Measurements from ENCODE around the gene FLCN. TPM values are rescaled to one million over a fixed set of nuclear protein-coding genes. Genes with fewer than 3 reads are reported as not detected.

Gene FLCN
- total and polyA plus RNA-seq, 2 of the 13 experiments (the other 11 are each of a cell fraction or from before 2014, with no cell fraction given) = 16.6 to 24.9 TPM

DNA sequence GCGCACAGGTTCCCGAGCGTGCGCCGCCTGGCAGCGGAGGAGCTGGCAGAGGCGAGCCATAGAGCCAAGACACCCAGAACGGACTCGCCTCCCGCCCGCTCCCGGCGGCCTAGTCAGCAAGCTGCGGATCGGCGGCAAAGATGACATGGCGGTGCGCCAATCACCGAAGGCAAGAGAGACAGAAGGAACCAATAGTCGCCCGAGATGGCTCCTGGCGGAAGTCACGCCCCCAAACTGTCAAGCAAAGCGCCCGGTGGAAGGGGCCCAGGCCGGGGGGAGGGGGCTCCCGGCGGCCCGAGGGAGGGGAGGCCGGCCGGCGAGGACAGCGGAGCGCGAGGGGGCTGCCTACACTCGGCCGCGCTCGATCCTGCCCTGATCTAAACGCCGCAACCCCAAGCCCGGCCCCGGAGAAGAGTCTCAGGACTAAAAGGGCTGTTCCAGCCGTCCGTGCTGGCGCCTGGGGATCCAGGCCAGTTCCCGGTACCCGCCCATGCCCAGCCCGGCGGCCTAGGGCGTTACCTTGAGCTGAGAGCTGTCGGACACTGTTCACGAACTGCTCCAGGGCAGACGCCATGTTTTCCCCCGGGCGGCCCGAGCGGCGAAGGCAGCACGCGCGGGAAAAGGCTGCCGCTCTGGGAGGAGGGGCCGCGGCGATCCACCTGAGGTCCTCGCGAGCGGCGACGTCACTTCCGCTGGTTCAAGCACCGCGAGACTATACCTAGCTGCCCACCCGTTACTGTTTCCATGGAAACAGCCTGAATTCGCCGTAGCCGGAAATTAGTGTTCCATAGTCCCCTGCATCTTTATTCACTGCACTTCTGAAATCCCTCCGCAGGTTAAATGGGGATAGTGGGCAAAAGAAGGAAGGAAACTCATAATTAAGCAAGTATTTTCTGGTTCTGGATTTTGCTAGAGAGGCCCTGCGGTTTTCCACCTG is 43.9 kb upstream of the FLCN start, which contains the start of gene COPS3 (continued):
- TF ChIP-seq, protein P1, sequence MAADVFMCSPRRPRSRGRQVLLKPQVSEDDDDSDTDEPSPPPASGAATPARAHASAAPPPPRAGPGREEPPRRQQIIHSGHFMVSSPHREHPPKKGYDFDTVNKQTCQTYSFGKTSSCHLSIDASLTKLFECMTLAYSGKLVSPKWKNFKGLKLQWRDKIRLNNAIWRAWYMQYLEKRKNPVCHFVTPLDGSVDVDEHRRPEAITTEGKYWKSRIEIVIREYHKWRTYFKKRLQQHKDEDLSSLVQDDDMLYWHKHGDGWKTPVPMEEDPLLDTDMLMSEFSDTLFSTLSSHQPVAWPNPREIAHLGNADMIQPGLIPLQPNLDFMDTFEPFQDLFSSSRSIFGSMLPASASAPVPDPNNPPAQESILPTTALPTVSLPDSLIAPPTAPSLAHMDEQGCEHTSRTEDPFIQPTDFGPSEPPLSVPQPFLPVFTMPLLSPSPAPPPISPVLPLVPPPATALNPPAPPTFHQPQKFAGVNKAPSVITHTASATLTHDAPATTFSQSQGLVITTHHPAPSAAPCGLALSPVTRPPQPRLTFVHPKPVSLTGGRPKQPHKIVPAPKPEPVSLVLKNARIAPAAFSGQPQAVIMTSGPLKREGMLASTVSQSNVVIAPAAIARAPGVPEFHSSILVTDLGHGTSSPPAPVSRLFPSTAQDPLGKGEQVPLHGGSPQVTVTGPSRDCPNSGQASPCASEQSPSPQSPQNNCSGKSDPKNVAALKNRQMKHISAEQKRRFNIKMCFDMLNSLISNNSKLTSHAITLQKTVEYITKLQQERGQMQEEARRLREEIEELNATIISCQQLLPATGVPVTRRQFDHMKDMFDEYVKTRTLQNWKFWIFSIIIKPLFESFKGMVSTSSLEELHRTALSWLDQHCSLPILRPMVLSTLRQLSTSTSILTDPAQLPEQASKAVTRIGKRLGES (CRISPR knock-in tag; IDR thresholded peaks at IDR 0.05; ENCODE audit: borderline replicate concordance) = 0 out of 2 replicates have a peak, but pooled peaks have one; percentile 53
- TF ChIP-seq POLR2AphosphoS5 (IDR thresholded peaks at IDR 0.05; ENCODE audit: low read depth, low read length) (peak; percentile 78), HNF4A (CRISPR knock-in tag; IDR thresholded peaks at IDR 0.05) (no peak), BHLHE40 (IDR thresholded peaks at IDR 0.05; ENCODE audit: low read length) (peak; percentile 44; the same call in 1 of the 2 replicates), EEA1 (CRISPR knock-in tag; IDR thresholded peaks at IDR 0.05; ENCODE audit: borderline replicate concordance) (0 out of 2 replicates have a peak, but pooled peaks have one; percentile 50), ZNF713 (CRISPR knock-in tag; IDR thresholded peaks at IDR 0.05) (0 out of 2 replicates have a peak, but pooled peaks have one; percentile 59), ERF (CRISPR knock-in tag; IDR thresholded peaks at IDR 0.05) (peak; percentile 77), ZNF616 (CRISPR knock-in tag; IDR thresholded peaks at IDR 0.05; ENCODE audit: low read depth) (0 out of 2 replicates have a peak, but pooled peaks have one; percentile 19), KLF11 (CRISPR knock-in tag; IDR thresholded peaks at IDR 0.05) (0 out of 2 replicates have a peak, but pooled peaks have one; percentile 5), ZNF547 (CRISPR knock-in tag; IDR thresholded peaks at IDR 0.05) (peak; percentile 90), ZNF564 (CRISPR knock-in tag; IDR thresholded peaks at IDR 0.05) (peak; percentile 69; the same call in 1 of the 2 replicates), ATF7-NPFF (CRISPR knock-in tag; IDR thresholded peaks at IDR 0.05; ENCODE audit: low read depth) (peak; percentile 70; the same call in 1 of the 2 replicates)
- TF ChIP-seq, protein P2, sequence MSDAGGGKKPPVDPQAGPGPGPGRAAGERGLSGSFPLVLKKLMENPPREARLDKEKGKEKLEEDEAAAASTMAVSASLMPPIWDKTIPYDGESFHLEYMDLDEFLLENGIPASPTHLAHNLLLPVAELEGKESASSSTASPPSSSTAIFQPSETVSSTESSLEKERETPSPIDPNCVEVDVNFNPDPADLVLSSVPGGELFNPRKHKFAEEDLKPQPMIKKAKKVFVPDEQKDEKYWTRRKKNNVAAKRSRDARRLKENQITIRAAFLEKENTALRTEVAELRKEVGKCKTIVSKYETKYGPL (CRISPR knock-in tag; IDR thresholded peaks at IDR 0.05) = no peak
- TF ChIP-seq, protein P3, sequence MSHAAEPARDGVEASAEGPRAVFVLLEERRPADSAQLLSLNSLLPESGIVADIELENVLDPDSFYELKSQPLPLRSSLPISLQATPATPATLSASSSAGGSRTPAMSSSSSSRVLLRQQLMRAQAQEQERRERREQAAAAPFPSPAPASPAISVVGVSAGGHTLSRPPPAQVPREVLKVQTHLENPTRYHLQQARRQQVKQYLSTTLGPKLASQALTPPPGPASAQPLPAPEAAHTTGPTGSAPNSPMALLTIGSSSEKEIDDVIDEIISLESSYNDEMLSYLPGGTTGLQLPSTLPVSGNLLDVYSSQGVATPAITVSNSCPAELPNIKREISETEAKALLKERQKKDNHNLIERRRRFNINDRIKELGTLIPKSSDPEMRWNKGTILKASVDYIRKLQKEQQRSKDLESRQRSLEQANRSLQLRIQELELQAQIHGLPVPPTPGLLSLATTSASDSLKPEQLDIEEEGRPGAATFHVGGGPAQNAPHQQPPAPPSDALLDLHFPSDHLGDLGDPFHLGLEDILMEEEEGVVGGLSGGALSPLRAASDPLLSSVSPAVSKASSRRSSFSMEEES (CRISPR knock-in tag; IDR thresholded peaks at IDR 0.05) = peak; percentile 9; the same call in 1 of the 2 replicates
- TF ChIP-seq, protein P4, sequence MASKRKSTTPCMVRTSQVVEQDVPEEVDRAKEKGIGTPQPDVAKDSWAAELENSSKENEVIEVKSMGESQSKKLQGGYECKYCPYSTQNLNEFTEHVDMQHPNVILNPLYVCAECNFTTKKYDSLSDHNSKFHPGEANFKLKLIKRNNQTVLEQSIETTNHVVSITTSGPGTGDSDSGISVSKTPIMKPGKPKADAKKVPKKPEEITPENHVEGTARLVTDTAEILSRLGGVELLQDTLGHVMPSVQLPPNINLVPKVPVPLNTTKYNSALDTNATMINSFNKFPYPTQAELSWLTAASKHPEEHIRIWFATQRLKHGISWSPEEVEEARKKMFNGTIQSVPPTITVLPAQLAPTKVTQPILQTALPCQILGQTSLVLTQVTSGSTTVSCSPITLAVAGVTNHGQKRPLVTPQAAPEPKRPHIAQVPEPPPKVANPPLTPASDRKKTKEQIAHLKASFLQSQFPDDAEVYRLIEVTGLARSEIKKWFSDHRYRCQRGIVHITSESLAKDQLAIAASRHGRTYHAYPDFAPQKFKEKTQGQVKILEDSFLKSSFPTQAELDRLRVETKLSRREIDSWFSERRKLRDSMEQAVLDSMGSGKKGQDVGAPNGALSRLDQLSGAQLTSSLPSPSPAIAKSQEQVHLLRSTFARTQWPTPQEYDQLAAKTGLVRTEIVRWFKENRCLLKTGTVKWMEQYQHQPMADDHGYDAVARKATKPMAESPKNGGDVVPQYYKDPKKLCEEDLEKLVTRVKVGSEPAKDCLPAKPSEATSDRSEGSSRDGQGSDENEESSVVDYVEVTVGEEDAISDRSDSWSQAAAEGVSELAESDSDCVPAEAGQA (IDR thresholded peaks at IDR 0.05; ENCODE audit: low read depth) = no peak
- TF ChIP-seq, protein P4 (CRISPR knock-in tag; IDR thresholded peaks at IDR 0.05; ENCODE audit: borderline replicate concordance) = peak; percentile 35; the same call in 1 of the 2 replicates
- TF ChIP-seq, protein P5, sequence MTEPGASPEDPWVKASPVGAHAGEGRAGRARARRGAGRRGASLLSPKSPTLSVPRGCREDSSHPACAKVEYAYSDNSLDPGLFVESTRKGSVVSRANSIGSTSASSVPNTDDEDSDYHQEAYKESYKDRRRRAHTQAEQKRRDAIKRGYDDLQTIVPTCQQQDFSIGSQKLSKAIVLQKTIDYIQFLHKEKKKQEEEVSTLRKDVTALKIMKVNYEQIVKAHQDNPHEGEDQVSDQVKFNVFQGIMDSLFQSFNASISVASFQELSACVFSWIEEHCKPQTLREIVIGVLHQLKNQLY (CRISPR knock-in tag; IDR thresholded peaks at IDR 0.05) = no peak
